A673 (cell line): ENCODE results near the gene PDCL3. TPM values are rescaled to one million over a fixed set of nuclear protein-coding genes. Genes with fewer than 3 reads are reported as not detected.

Experiments
- BruUV-seq: library from RNA; stranded (reverse); fragments of 400-500 nt; replicated peaks from 2 replicates; lab custom pipeline; 2021; lab: Mats Ljungman, UMichigan
- CTCF ChIA-PET: fragments of 300-600 bp; sonication (Branson Sonifier 250); formaldehyde crosslinking; loops from one replicate; lab custom pipeline; 2022; ENCODE audit warnings: antibody characterized with exemption; lab: Charles Lee
- POLR2A ChIA-PET: fragments of 300-600 bp; sonication (Branson Sonifier 250); formaldehyde crosslinking; loops from one replicate; lab custom pipeline; 2022; ENCODE audit warnings: antibody characterized with exemption; ENCODE audit not compliant: low non-redundant PET; lab: Charles Lee
- DNase-seq: peaks from one replicate; pipeline ENCODE4 v3.0.0-alpha.2; 2015; ENCODE audit warnings: low spot score
- H3K27ac ChIP-seq: fragments of 200-600 bp; sonication (generic); 2 replicates; pipeline ENCODE4 v1.5.1; 2016; ENCODE audit warnings: mixed run types, low read depth, mild to moderate bottlenecking, mixed read lengths, antibody characterized with exemption, low read length; ENCODE audit not compliant: poor library complexity, severe bottlenecking
- H3K27me3 ChIP-seq: fragments of 200-600 bp; sonication (generic); replicated peaks from 2 replicates; pipeline ENCODE4 v1.6.1; 2017; ENCODE audit warnings: mixed run types, low read depth, mild to moderate bottlenecking, mixed read lengths, antibody characterized with exemption, low read length; ENCODE audit not compliant: insufficient read depth, poor library complexity
- H3K36me3 ChIP-seq: fragments of 200-600 bp; sonication (generic); 2 replicates; pipeline ENCODE4 v1.6.1; 2016; ENCODE audit warnings: mixed run types, mild to moderate bottlenecking, mixed read lengths, antibody characterized with exemption, low read length; ENCODE audit not compliant: insufficient read depth, poor library complexity, severe bottlenecking
- H3K4me1 ChIP-seq: fragments of 200-600 bp; sonication (generic); 2 replicates; pipeline ENCODE4 v1.6.1; 2017; ENCODE audit warnings: mixed run types, mild to moderate bottlenecking, mixed read lengths, antibody characterized with exemption, low read length; ENCODE audit not compliant: insufficient read depth, poor library complexity, severe bottlenecking
- H3K4me3 ChIP-seq: fragments of 200-600 bp; sonication (generic); 2 replicates; pipeline ENCODE4 v1.5.1; 2016; ENCODE audit warnings: low read depth, mixed run types, mild to moderate bottlenecking, mixed read lengths, low read length; ENCODE audit not compliant: poor library complexity, severe bottlenecking
- H3K9me3 ChIP-seq: fragments of 200-600 bp; sonication (generic); 2 replicates; pipeline ENCODE4 v1.6.1; 2016; ENCODE audit warnings: mixed run types, low read depth, mild to moderate bottlenecking, mixed read lengths, antibody characterized with exemption, low read length; ENCODE audit not compliant: poor library complexity, severe bottlenecking
- EZH2 ChIP-seq: fragments of 200-600 bp; sonication (generic); IDR thresholded peaks from 2 replicates; pipeline ENCODE4 v1.6.1; 2017; ENCODE audit warnings: borderline replicate concordance, low read depth, mild to moderate bottlenecking, mixed read lengths, antibody characterized with exemption, low read length; ENCODE audit not compliant: poor library complexity, severe bottlenecking
- intact Hi-C: fragments of 100-400 bp; cut with micrococcal nuclease; formaldehyde crosslinking; loops from one replicate; pipeline ENCODE4 v1.10.0; 2022; ENCODE audit not compliant: unreplicated experiment
- total RNA-seq: library from RNA; stranded (reverse); gene quantifications from 2 replicates; pipeline ENCODE4 v1.2.3, GENCODE V29; 2021
- TF ChIP-seq, protein P1 (sequence below): fragments of 300-800, 200-600 bp; sonication (generic); conservative IDR thresholded peaks from 2 replicates; pipeline ENCODE4 v1.5.1; 2017; ENCODE audit warnings: low read depth, mild to moderate bottlenecking, antibody characterized with exemption, low read length, moderate library complexity, mixed read lengths

PDCL3 gene
- total RNA-seq, 1 experiment from 2014 or later = 37.6 TPM

DNA sequence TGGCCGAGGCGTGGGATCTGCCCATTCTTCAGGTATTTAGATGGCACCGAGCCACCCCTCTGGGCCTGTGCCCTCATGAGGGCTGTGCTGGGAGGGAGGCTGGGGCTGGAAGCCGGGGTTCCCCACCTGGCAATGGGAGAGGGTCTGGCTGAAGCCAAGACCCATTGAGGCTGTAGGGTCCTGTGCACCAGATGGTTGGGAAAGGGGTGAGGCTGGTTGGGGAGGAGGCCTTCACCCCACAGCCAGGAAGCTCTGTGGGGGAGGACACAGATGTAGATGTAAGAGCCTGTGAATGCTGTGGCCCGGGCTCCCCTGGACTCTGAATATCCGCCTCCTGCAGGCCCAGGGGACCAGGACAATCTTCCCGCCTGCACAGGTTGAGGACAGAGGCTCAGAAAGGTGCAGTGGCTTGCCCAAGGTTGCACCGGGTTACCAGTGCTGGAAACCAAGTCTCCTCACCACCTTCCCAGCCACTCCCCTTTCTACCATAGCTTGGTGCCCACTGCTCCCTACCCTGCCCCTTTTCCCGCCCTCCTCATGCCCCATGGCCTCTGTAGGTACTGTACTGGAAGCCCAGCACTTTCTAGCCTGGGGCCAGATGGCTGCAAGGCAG is 49.7 kb downstream of the PDCL3 start:
- no peaks in the 10 kb centered on the region for H3K9me3 ChIP-seq
- CTCF ChIA-PET = no interaction called here
- H3K4me3 ChIP-seq = no peak overlapping the region
- DNase-seq = no peak
- intact Hi-C loops = loop anchor here (5.0 kb wide), 1 partner anchor 115 kb away; no protein-coding TSS in a partner anchor
- H3K4me1 ChIP-seq = no peaks in the 10 kb centered on the region
- H3K27me3 ChIP-seq = no peaks in the 10 kb centered on the region
- no peaks in the 10 kb centered on the region for H3K36me3 ChIP-seq
- POLR2A ChIA-PET = no interaction called here
- BruUV-seq = no TSS peak
- H3K27ac ChIP-seq = no peak overlapping the region
- no peak for TF ChIP-seq EZH2
- TF ChIP-seq, protein P1, sequence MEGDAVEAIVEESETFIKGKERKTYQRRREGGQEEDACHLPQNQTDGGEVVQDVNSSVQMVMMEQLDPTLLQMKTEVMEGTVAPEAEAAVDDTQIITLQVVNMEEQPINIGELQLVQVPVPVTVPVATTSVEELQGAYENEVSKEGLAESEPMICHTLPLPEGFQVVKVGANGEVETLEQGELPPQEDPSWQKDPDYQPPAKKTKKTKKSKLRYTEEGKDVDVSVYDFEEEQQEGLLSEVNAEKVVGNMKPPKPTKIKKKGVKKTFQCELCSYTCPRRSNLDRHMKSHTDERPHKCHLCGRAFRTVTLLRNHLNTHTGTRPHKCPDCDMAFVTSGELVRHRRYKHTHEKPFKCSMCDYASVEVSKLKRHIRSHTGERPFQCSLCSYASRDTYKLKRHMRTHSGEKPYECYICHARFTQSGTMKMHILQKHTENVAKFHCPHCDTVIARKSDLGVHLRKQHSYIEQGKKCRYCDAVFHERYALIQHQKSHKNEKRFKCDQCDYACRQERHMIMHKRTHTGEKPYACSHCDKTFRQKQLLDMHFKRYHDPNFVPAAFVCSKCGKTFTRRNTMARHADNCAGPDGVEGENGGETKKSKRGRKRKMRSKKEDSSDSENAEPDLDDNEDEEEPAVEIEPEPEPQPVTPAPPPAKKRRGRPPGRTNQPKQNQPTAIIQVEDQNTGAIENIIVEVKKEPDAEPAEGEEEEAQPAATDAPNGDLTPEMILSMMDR = no peak

DNA sequence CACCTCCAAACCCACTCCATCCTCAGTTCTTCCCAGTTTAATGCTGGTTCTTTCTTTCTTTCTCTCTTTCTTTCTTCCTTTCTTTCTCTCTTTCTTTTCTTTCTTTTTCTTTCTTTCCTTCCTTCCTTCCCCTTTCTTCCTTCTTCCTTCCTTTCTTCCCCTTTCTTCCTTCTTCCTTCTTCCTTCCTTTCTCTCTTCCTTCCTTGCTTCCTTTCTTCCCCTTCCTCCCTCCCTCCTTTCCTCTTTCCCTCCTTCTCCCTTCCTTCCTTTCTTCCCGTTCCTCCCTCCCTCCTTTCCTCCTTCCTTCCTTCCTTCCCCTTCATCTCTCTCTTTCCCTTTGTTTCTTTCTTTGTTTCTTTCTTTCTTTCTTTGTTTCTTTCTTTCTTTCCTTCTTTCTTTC is 50.9 kb downstream of the PDCL3 start:
- DNase-seq = no peak
- H3K36me3 ChIP-seq = no peaks in the 10 kb centered on the region
- BruUV-seq = no TSS peak
- intact Hi-C loops = loop anchor here (5.0 kb wide), 1 partner anchor 114 kb away; no protein-coding TSS in a partner anchor
- POLR2A ChIA-PET = no interaction called here
- CTCF ChIA-PET = no interaction called here
- no peak overlapping the region for H3K4me3 ChIP-seq
- H3K4me1 ChIP-seq = no peaks in the 10 kb centered on the region
- H3K9me3 ChIP-seq = no peaks in the 10 kb centered on the region
- H3K27ac ChIP-seq = no peak overlapping the region
- H3K27me3 ChIP-seq = no peaks in the 10 kb centered on the region
- no peak for TF ChIP-seq EZH2
- TF ChIP-seq, protein P1 = no peak

DNA sequence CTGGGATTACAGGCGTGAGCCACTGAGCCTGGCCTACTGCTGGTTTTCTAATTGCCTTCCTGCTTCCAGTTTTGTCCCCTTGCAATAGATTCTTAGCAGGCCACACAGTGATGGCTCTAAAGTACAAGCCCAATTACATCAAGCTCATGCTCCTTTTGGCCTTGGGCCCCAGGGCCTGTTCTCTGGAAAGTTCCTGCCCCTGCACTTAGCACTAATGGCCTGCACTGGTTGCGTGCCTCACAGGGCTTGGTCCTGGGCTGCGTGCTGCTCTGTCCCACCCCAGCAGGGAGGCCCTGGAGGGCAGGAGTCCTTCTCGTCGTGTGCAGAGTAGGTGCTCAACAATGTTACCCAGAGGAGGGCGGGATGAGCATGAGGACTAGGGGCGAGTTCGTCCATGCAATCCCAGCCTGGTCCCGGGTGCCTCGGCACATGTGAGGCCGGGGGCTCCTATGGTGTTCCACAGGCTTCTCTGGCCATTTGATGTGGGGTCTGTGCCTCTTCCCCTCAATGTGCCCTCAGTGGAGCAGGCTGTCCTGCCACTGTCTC is 51.7 kb downstream of the PDCL3 start:
- Histone ChIP-seq H3K4me3 (no peak overlapping the region), H3K27me3 (no peaks in the 10 kb centered on the region), H3K27ac (no peak overlapping the region), H3K9me3 (no peaks in the 10 kb centered on the region), H3K36me3 (no peaks in the 10 kb centered on the region), H3K4me1 (no peaks in the 10 kb centered on the region)
- POLR2A ChIA-PET = no interaction called here
- intact Hi-C loops = loop anchor here (5.0 kb wide), 1 partner anchor 113 kb away; no protein-coding TSS in a partner anchor
- no peak for DNase-seq
- CTCF ChIA-PET = no interaction called here
- BruUV-seq = no TSS peak
- TF ChIP-seq, protein P1 = no peak
- TF ChIP-seq EZH2 = no peak
